ENCODE measurements around the gene PPP1R8.
"Not testable (repeated sequence)": the region's sequence is repeated elsewhere in the genome, so short reads cannot be mapped to it uniquely, and the experiment has no call there.

PPP1R8 gene

DNA sequence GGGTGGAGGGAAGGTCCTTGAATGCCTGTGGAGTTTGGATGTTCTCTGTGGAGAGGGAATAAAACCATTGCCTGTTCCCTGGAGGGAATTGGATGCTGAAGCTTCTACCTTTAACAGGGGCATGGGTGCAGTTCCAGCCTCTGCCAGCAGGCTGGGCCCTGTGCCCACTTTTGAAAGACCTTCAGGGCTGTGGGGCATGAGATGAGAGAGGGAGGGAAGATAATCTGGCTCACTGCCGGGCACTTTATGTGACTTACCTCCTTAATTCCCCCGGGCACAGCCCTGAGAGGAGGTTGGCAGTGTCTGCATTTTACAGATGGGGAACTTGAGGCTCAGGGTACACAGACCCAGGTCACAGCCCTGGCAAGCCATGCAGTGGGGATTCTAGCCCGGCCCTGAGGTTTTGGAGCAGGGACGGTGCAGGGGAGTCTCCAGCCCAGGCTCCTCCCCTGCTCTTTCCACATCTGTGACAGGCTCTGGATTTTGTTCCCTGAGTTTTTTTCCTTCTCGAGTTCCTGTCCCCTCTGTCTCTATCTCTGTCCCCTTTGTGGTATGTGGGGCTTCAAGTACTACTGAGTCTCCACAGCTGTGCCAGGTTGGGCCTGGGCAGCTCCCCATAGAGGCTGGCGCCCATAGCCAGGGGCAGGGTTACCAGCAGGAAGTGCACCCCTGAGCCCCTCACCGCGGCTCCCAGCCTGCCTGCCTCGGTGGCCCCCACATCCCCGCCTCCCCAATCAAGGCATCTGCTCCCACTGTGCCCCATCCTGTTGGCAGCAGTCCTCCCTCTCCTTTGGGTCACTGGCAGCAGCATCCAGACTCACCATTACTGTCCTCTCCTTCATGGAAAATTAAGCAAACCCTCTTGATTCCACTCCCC, 27.7 kb downstream of the PPP1R8 start:
- no peaks in the 10 kb centered on the region for H3K27me3 Mint-ChIP-seq
- no peak overlapping the region for H3K4me3 Mint-ChIP-seq
- no peaks in the 10 kb centered on the region for H3K9me3 Mint-ChIP-seq
- no peaks in the 10 kb centered on the region for H3K36me3 Mint-ChIP-seq (ENCODE audit: low read depth)
- H3K4me1 Mint-ChIP-seq (ENCODE audit: low read depth): peaks cover 10% of the 10 kb centered on the region
- DNase-seq: peak; percentile 89
- no peak overlapping the region for H3K27ac Mint-ChIP-seq

- no peak for DNase-seq
- Mint-ChIP-seq H3K4me1 (ENCODE audit: low read depth) (peaks cover 16% of the 10 kb centered on the region), H3K27me3 (no peaks in the 10 kb centered on the region), H3K4me3 (no peak overlapping the region), H3K9me3 (no peaks in the 10 kb centered on the region), H3K36me3 (ENCODE audit: low read depth) (no peaks in the 10 kb centered on the region), H3K27ac (no peak overlapping the region)
Measured at GRCh38 chr1:27858949-27859576, 28.5 kb downstream of the PPP1R8 start.

DNA sequence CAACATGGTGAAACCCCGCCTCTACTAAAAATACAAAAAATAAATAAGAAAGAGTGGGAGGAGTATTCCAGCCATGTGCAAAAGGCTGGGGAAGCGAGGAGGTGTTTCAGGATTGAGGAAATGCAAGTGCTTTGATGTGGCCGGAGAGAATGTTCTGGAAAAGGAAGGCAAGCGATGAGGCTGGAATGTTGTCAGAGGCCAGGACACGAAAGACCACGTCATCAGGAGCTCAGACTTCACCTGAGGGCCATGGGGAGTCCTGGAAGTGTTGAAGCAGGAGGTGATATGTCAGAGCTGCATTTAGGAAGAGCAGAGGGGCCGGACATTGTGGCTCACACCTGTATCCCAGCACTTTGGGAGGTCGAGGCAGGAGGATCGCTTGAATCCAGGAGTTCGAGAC, 30.9 kb downstream of the PPP1R8 start:
- Mint-ChIP-seq H3K27ac (no peak overlapping the region), H3K9me3 (no peaks in the 10 kb centered on the region), H3K4me3 (no peak overlapping the region), H3K4me1 (ENCODE audit: low read depth) (peaks cover 21% of the 10 kb centered on the region), H3K36me3 (ENCODE audit: low read depth) (no peaks in the 10 kb centered on the region), H3K27me3 (no peaks in the 10 kb centered on the region)
- DNase-seq: no peak

DNA sequence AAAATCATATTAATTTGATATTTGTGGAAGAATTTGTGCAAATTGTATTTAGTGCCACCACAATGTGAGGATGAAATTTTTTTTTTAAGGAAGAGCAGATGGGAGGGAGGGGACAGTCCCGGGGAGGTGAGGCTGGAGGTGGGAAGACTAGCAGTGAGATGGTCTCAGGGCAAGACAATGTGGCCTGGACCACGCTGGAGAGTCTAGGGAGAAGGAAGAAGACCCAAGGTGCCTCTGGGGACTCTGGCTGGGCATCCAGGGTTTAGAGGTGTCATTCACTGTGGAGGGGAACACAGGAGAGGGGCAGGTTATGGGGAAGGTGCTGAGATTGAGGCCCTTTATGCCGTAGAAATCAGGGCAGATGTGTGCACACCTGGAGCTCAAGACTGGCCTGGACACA, 31.4 kb downstream of the PPP1R8 start:
- Mint-ChIP-seq H3K4me3 (no peak overlapping the region), H3K27ac (no peak overlapping the region), H3K4me1 (ENCODE audit: low read depth) (peaks cover 21% of the 10 kb centered on the region), H3K9me3 (no peaks in the 10 kb centered on the region), H3K27me3 (no peaks in the 10 kb centered on the region), H3K36me3 (ENCODE audit: low read depth) (no peaks in the 10 kb centered on the region)
- no peak for DNase-seq

GRCh38 chr1:27862671-27863537, 32.3 kb downstream of the PPP1R8 start:
- H3K9me3 Mint-ChIP-seq: no peaks in the 10 kb centered on the region
- no peak overlapping the region for H3K4me3 Mint-ChIP-seq
- DNase-seq: no peak
- peaks cover 21% of the 10 kb centered on the region for H3K4me1 Mint-ChIP-seq (ENCODE audit: low read depth)
- H3K36me3 Mint-ChIP-seq (ENCODE audit: low read depth): no peaks in the 10 kb centered on the region
- H3K27me3 Mint-ChIP-seq: no peaks in the 10 kb centered on the region
- H3K27ac Mint-ChIP-seq: peak overlapping the region; percentile 12

DNA sequence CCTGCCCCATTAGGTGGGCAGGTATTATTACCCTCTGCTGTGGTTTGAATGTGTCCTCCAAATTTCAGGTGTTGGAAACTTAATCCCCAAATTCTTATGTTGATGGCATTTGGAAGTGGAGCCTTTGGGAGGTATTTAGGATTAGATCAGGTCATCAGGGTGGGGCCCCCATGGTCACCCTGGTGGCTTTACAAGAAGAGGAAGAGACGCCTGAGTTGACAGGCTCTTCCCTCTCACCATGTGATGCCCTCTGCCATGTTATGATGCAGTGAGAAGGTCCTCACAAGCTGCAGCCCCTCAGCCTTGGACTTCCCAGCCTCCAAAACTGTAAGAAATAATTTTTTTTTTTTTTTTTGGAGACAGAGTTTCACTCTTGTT, 32.9 kb downstream of the PPP1R8 start:
- H3K27ac Mint-ChIP-seq: no peak overlapping the region
- H3K27me3 Mint-ChIP-seq: no peaks in the 10 kb centered on the region
- no peaks in the 10 kb centered on the region for H3K36me3 Mint-ChIP-seq (ENCODE audit: low read depth)
- H3K9me3 Mint-ChIP-seq: no peaks in the 10 kb centered on the region
- no peak for DNase-seq
- H3K4me3 Mint-ChIP-seq: no peak overlapping the region
- peaks cover 21% of the 10 kb centered on the region for H3K4me1 Mint-ChIP-seq (ENCODE audit: low read depth)

DNA sequence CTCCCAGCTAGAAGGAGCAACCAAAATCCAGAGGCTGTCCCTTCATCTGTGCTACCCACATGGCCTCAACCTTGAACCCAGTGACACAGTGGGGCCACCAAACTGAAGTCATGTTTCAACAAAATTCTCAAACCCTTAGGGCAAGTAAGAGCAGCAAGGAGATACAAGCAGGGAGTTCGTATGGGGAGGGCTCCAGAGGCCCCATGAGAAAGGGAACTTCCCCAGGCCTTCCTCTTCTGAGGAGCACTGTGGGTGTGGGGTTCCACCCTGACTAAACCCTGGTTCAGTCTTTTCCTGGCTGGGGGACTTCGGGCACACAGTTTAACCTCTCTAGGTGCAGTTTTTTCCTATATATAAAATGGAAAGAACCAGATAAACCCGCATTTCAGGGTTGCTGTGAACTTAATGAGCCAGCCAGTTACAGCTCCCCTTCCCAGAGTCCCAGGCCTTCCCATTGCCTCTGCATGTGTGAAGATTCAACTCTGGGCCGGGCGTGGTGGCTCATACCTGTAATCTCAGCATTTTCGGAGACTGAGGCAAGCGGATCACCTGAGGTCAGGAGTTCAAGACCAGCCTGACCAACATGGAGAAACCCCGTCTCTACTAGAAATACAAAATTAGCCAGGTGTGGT, 33.8 kb downstream of the PPP1R8 start:
- no peaks in the 10 kb centered on the region for H3K9me3 Mint-ChIP-seq
- no peaks in the 10 kb centered on the region for H3K27me3 Mint-ChIP-seq
- peak; percentile 53 for DNase-seq
- H3K27ac Mint-ChIP-seq: peak overlapping the region; percentile 89
- H3K4me3 Mint-ChIP-seq: no peak overlapping the region
- H3K4me1 Mint-ChIP-seq (ENCODE audit: low read depth): peaks cover 30% of the 10 kb centered on the region
- H3K36me3 Mint-ChIP-seq (ENCODE audit: low read depth): no peaks in the 10 kb centered on the region

DNA sequence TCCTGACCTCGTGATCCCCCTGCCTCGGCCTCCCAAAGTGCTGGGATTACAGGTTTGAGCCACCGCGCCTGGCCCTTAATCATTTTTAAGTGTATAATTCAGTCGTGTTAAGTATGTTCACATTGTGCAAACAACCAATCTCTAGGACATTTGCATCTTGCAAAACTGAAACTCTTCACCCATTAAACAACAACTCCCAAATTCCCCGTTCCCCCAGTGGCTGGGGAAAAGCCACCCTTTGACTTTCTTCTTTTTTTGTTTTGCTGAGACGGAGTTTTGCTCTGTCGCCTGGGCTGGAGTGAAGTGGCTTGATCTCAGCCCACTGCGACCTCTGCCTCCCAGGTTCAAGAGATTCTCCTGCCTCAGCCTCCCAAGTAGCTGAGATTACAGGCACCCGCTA, 35.2 kb downstream of the PPP1R8 start:
- Mint-ChIP-seq H3K4me1 (ENCODE audit: low read depth) (peaks cover 36% of the 10 kb centered on the region), H3K36me3 (ENCODE audit: low read depth) (no peaks in the 10 kb centered on the region), H3K27me3 (no peaks in the 10 kb centered on the region), H3K9me3 (no peaks in the 10 kb centered on the region), H3K27ac (no peak overlapping the region), H3K4me3 (no peak overlapping the region)
- no peak for DNase-seq

DNA sequence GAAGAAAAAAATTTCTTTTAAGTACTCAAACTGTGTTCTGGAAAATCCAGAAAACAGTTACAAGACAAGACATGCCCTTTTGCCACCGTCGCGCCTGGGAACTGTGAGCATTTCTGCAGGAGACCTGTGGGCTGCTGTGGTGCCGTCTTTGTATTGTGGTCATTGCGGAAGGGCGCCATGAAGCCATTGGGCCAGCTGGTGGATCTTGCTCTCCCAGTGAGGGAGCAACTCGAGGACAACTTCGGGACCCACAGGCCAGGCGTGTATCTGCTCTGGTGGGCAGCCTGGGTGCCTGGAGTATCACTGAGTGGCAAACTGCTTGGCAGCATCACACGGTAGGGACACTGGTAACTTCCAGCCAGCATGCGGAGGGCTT, 38.0 kb downstream of the PPP1R8 start:
- Mint-ChIP-seq H3K4me1 (ENCODE audit: low read depth) (peaks cover 40% of the 10 kb centered on the region), H3K9me3 (no peaks in the 10 kb centered on the region), H3K36me3 (ENCODE audit: low read depth) (peaks cover 7% of the 10 kb centered on the region), H3K27me3 (no peaks in the 10 kb centered on the region), H3K27ac (peak overlapping the region; percentile 95), H3K4me3 (peak overlapping the region; percentile 64)
- DNase-seq: no peak

GRCh38 chr1:27868932-27869718, 38.5 kb downstream of the PPP1R8 start:
- Mint-ChIP-seq H3K4me3 (peak overlapping the region; percentile 64), H3K9me3 (no peaks in the 10 kb centered on the region), H3K36me3 (ENCODE audit: low read depth) (peaks cover 7% of the 10 kb centered on the region), H3K4me1 (ENCODE audit: low read depth) (peaks cover 39% of the 10 kb centered on the region), H3K27me3 (no peaks in the 10 kb centered on the region), H3K27ac (peak overlapping the region; percentile 95)
- peak; percentile 78 for DNase-seq

DNA sequence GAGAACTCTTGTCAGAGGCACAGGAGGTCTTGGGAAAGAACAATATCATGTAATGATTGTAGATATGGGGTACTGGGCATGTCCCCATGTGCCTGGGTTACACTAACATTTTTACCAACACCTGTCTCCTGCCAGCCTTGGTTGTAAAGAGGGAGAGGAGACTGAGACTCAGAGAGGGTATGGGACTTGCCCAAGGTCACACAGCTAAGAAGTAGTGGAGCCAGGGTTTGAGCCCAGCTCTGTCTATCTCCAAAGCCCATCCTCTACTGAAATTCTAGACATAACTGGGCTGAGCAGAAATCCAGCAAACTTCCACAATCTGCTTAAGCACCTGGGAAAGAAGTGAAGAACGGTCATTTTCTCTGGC, 39.1 kb downstream of the PPP1R8 start:
- no peak for DNase-seq
- Mint-ChIP-seq H3K4me1 (ENCODE audit: low read depth) (peaks cover 34% of the 10 kb centered on the region), H3K27ac (peak overlapping the region; percentile 95), H3K9me3 (no peaks in the 10 kb centered on the region), H3K36me3 (ENCODE audit: low read depth) (peaks cover 7% of the 10 kb centered on the region), H3K4me3 (peak overlapping the region; percentile 64), H3K27me3 (no peaks in the 10 kb centered on the region)

DNA sequence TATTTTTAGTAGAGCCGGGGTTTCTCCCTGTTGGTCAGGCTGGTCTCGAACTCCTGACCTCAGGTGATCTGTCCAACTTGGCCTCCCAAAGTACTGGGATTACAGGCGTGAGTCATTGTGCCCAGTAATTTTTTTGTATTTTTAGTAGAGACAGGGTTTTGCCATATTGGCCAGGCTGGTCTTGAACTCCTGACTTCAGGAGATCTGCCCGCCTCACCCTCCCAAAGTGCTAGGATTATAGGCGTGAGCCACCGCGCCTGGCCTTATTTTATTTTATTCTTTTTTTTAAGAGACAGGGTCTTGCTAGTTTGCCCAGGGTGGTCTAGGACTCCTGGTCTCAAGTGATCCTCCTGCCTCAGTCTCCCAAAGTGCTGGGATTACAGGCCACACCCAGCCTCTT, 40.5 kb downstream of the PPP1R8 start:
- peaks cover 37% of the 10 kb centered on the region for H3K4me1 Mint-ChIP-seq (ENCODE audit: low read depth)
- not testable (repeated sequence) for DNase-seq; H3K27ac Mint-ChIP-seq; H3K4me3 Mint-ChIP-seq; H3K36me3 Mint-ChIP-seq (ENCODE audit: low read depth); H3K27me3 Mint-ChIP-seq; H3K9me3 Mint-ChIP-seq

DNA sequence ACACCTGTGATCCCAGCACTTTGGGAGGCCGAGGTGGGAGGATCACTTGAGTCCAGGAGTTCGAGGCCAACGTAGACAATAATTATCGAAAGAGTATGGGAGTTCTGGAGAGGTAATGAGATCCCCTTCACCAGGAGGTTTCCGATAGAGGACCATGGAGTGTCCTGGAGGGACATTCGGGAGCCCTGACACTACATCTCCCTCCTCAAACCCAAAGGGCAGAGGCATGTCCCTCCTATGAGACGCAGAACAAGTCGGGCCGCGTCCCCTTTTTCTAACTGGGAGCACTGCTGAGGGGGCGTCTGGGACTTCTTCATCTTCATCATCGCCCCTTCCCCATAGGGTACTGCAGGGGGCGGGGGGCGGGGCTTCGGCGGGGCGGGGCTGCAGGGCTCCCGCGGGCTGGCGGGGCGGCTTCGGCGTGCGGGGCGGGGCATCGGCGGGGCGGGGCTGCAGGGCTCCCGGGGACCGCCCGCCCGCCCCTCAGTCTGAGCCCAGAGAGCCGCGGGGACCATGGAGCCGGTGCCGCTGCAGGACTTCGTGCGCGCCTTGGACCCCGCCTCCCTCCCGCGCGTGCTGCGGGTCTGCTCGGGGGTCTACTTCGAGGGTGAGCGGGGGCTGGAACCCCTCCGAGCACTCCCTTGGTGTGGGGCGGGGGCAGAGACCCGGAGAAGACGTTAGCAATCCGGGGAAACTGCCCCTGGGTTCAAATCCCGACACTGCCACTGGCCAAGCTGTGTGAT, 41.6 kb downstream of the PPP1R8 start, which contains the start of gene THEMIS2:
TSS of gene THEMIS2 (plus strand) at position 486 of the 743 bp plus-strand sequence. CDS start at position 514, 28 bp downstream.
- H3K36me3 Mint-ChIP-seq (ENCODE audit: low read depth): peaks cover 14% of the 10 kb centered on the region
- H3K27ac Mint-ChIP-seq: peak within 1 kb of the TSS; percentile 81
- no peaks in the 10 kb centered on the region for H3K27me3 Mint-ChIP-seq
- DNase-seq: peak; percentile 87
- peak within 1 kb of the TSS; percentile 87 for H3K4me3 Mint-ChIP-seq
- H3K9me3 Mint-ChIP-seq: no peaks in the 10 kb centered on the region
- peaks cover 41% of the 10 kb centered on the region for H3K4me1 Mint-ChIP-seq (ENCODE audit: low read depth)

All from activated T-cell treated with anti-CD3 and anti-CD28 coated beads, Interleukin-2, amount 50 U/mL, for 24 hours (primary cell).